ENCODE measurements around the gene PLPP6. TPM values are rescaled to one million over a fixed set of nuclear protein-coding genes. Genes with fewer than 3 reads are reported as not detected.

PLPP6 gene
- total and polyA plus RNA-seq, 4 donors = 3.8 to 6.9 (median 5.2) TPM

DNA sequence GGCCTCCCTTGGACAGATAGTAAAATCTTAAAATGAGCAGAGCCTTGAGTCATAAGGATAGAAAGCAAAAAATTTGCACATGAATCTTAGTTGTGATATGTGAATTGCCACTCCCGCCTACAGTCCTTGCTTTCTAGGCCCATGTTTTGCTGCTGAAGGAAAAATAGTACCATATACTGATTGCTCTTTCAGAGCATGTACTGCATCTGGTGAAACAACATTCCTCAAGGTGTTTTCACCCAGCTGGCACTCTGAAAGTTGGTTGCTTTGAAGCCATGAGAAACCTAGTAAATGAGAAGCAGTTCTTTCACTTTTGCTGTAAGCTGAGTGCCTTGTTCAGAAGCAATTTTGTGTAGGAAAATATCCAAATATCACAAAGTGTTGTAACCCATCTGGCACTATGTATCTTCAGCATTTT, 27.6 kb downstream of the PLPP6 start:
- no peak overlapping the region for H3K4me3 ChIP-seq
- peaks cover 6 to 29% (median 13%) of the 10 kb centered on the region in 4 donors for H3K36me3 ChIP-seq (ENCODE audit: control insufficient read depth in 4 of 4, insufficient read depth in 4 of 4, low read length in 4 of 4)
- 85 to 91% methylated on average over 1 of the region's 1 CpG for WGBS, 2 donors
- peak overlapping the region in 1 of 2 donors; percentile 66 for H3K27ac ChIP-seq (ENCODE audit: low read depth in 1 of 2, low read length in 1 of 2)
- ATAC-seq (ENCODE audit: insufficient read depth, low FRiP score) = no peak
- H3K9ac ChIP-seq (ENCODE audit: insufficient read depth in 1 of 2, low read length in 2 of 2) = peak overlapping the region in 1 of 2 donors; percentile 53
- peaks cover 0 to 16% (median 4%) of the 10 kb centered on the region in 5 donors for H3K4me1 ChIP-seq (ENCODE audit: control insufficient read depth in 5 of 5, insufficient read depth in 5 of 5, low read length in 5 of 5)
- no peaks in the 10 kb centered on the region for H3K27me3 ChIP-seq (ENCODE audit: control insufficient read depth in 3 of 3, insufficient read depth in 3 of 3, low read length in 2 of 3)
- H3K9me3 ChIP-seq (ENCODE audit: control insufficient read depth in 4 of 4, insufficient read depth in 3 of 4, low read length in 3 of 4) = no peaks in the 10 kb centered on the region
- TF ChIP-seq, protein P1, sequence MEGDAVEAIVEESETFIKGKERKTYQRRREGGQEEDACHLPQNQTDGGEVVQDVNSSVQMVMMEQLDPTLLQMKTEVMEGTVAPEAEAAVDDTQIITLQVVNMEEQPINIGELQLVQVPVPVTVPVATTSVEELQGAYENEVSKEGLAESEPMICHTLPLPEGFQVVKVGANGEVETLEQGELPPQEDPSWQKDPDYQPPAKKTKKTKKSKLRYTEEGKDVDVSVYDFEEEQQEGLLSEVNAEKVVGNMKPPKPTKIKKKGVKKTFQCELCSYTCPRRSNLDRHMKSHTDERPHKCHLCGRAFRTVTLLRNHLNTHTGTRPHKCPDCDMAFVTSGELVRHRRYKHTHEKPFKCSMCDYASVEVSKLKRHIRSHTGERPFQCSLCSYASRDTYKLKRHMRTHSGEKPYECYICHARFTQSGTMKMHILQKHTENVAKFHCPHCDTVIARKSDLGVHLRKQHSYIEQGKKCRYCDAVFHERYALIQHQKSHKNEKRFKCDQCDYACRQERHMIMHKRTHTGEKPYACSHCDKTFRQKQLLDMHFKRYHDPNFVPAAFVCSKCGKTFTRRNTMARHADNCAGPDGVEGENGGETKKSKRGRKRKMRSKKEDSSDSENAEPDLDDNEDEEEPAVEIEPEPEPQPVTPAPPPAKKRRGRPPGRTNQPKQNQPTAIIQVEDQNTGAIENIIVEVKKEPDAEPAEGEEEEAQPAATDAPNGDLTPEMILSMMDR (IDR thresholded peaks at IDR 0.05; ENCODE audit: control extremely low read depth, extremely low read depth) = no peak
- DNase-seq = peak in 1 of 3 donors; percentile 41

DNA sequence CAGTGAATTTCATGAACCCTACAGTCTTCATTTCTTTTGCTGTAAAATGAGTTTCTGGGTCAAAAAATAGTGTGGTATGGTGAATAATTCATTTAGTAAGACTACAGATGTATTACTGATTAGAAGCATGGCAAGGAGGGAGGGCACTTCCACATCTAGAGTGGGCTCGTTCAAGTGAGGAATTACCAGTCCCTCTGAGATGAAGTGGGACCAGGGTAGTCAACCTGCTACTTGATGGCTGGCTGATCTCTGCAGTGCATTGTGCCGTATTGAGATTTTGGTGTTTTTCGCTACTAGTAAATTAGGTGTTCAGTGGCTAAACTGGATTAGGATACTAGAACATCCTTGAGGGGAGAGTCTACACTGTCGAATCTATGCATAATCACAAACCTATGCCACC, 28.1 kb downstream of the PLPP6 start:
- DNase-seq = no peak
- ATAC-seq (ENCODE audit: insufficient read depth, low FRiP score) = no peak
- no peaks in the 10 kb centered on the region for H3K27me3 ChIP-seq (ENCODE audit: control insufficient read depth in 3 of 3, insufficient read depth in 3 of 3, low read length in 2 of 3)
- WGBS, 2 donors = 83 to 91% methylated on average over 4 of the region's 4 CpGs
- no peaks in the 10 kb centered on the region for H3K9me3 ChIP-seq (ENCODE audit: control insufficient read depth in 4 of 4, insufficient read depth in 3 of 4, low read length in 3 of 4)
- H3K27ac ChIP-seq (ENCODE audit: low read depth in 1 of 2, low read length in 1 of 2) = no peak overlapping the region
- H3K4me3 ChIP-seq = no peak overlapping the region
- peaks cover 9 to 28% (median 11%) of the 10 kb centered on the region in 4 donors for H3K36me3 ChIP-seq (ENCODE audit: control insufficient read depth in 4 of 4, insufficient read depth in 4 of 4, low read length in 4 of 4)
- peaks cover 0 to 11% (median 3%) of the 10 kb centered on the region in 5 donors for H3K4me1 ChIP-seq (ENCODE audit: control insufficient read depth in 5 of 5, insufficient read depth in 5 of 5, low read length in 5 of 5)
- TF ChIP-seq, protein P1 (IDR thresholded peaks at IDR 0.05; ENCODE audit: control extremely low read depth, extremely low read depth) = no peak
- no peak overlapping the region for H3K9ac ChIP-seq (ENCODE audit: insufficient read depth in 1 of 2, low read length in 2 of 2)

DNA sequence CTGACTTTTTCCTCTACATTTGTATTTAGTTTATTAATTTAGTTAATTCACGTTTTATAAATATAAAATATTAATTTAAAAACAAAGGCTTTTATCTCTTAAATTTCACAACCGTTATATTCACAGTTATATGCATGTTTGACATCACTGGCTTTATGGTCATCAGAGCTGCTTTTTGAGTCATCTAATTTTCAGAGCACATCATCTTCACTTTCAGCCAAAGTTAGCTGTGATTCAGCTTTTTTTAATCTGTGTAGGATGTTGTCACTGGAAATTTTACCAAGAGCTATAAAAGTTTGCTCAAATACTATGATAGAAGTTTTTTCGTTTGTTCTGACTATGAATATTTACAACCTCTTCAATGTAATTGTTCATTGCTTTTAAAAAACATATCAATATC, 29.7 kb downstream of the PLPP6 start:
- DNase-seq (no peak), ATAC-seq (ENCODE audit: insufficient read depth, low FRiP score) (no peak)
- peaks cover 4 to 26% (median 10%) of the 10 kb centered on the region in 4 donors for H3K36me3 ChIP-seq (ENCODE audit: control insufficient read depth in 4 of 4, insufficient read depth in 4 of 4, low read length in 4 of 4)
- no peak overlapping the region for H3K27ac ChIP-seq (ENCODE audit: low read depth in 1 of 2, low read length in 1 of 2)
- TF ChIP-seq, protein P1 (IDR thresholded peaks at IDR 0.05; ENCODE audit: control extremely low read depth, extremely low read depth) = no peak
- no peak overlapping the region for H3K4me3 ChIP-seq
- H3K9ac ChIP-seq (ENCODE audit: insufficient read depth in 1 of 2, low read length in 2 of 2) = no peak overlapping the region
- WGBS, 2 donors = 91 to 93% methylated on average over 3 of the region's 3 CpGs
- no peaks in the 10 kb centered on the region for H3K27me3 ChIP-seq (ENCODE audit: control insufficient read depth in 3 of 3, insufficient read depth in 3 of 3, low read length in 2 of 3)
- peaks cover 0 to 10% (median 1%) of the 10 kb centered on the region in 5 donors for H3K4me1 ChIP-seq (ENCODE audit: control insufficient read depth in 5 of 5, insufficient read depth in 5 of 5, low read length in 5 of 5)
- H3K9me3 ChIP-seq (ENCODE audit: control insufficient read depth in 4 of 4, insufficient read depth in 3 of 4, low read length in 3 of 4) = no peaks in the 10 kb centered on the region

DNA sequence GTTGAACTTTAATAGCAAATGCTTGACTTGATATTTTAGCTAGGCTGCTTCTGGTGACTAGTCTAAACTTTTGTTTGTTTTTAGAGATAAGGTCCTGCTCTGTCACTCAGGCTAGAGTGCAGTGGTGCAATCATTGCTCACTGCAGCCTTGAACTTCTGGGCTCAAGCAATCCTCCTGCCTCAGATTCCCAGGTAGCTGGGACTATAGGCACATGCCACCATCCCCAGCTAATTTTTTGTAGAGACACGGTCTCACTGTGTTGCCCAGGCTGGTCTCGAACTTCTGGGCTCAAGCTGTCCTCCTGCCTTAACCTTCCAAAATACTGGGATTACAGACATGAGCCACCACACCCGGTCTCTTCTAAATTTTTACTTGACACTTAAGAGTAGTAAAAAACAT, 38.0 kb downstream of the PLPP6 start:
- TF ChIP-seq, protein P1 (IDR thresholded peaks at IDR 0.05; ENCODE audit: control extremely low read depth, extremely low read depth) = no peak
- Histone ChIP-seq H3K27me3 (ENCODE audit: control insufficient read depth in 3 of 3, insufficient read depth in 3 of 3, low read length in 2 of 3) (no peaks in the 10 kb centered on the region), H3K9ac (ENCODE audit: insufficient read depth in 1 of 2, low read length in 2 of 2) (no peak overlapping the region), H3K27ac (ENCODE audit: low read depth in 1 of 2, low read length in 1 of 2) (no peak overlapping the region), H3K4me3 (no peak overlapping the region), H3K4me1 (ENCODE audit: control insufficient read depth in 5 of 5, insufficient read depth in 5 of 5, low read length in 5 of 5) (peaks cover 0 to 2% (median 0%) of the 10 kb centered on the region in 5 donors), H3K36me3 (ENCODE audit: control insufficient read depth in 4 of 4, insufficient read depth in 4 of 4, low read length in 4 of 4) (peaks cover 4 to 43% (median 12%) of the 10 kb centered on the region in 4 donors), H3K9me3 (ENCODE audit: control insufficient read depth in 4 of 4, insufficient read depth in 3 of 4, low read length in 3 of 4) (no peaks in the 10 kb centered on the region)
- ATAC-seq (ENCODE audit: insufficient read depth, low FRiP score) (no peak), DNase-seq (no peak)
- WGBS, 2 donors = 88 to 95% methylated on average over 3 of the region's 3 CpGs

Data from lung (tissue), 12 donors.